Measurements from ENCODE around the gene SNUPN. TPM values are rescaled to one million over a fixed set of nuclear protein-coding genes. Genes with fewer than 3 reads are reported as not detected.
A peak's percentile ranks its signal among the peaks of the same experiment; 100 is the strongest.

Gene SNUPN
- total RNA-seq = 10 to 100 TPM; 13.7 to 17.3 TPM

DNA sequence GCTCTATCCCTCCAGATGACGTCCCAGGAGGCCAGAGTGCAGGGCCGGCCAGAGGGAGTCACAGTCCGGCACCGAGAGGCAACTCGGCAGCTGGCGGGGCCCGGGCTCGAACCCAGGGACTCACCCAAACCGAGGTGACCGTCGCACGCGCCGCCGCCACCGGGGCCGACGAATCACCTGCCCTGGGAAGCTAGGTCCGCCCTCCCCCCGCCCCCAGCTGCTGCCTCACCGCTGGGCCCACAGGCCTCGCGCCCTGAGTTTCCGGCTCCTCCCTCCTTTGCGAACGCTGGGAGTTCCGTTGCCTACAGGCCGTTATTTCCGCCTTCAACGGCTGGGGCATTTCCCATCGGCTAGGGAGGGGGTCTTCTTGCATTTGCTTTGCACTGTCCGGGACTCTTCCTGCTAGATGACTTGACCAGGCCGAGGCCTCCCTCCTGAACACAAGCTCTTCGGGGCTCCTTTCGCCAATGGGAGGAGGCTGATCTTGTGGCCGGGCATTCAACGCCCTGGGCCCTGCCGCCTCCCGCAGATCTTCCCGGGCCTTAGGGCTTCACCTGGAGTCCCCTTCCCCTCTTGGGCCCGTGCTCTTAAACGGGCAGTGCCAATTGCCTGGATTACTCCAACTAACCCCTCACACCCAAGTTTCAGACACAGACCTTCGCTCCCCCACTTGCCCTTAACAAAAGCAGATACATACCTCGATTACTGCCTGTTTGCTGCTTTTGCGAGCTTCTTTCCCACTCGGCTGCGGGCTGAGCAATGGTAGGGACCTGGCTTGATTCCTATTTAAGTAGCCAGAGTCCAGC is at the start of gene SNUPN:
TSS of gene SNUPN (minus strand) at position 184 of the 806 bp plus-strand sequence. CDS start 4,674 bp downstream, outside the sequence.
- peak; percentile 94 for DNase-seq (ENCODE audit: low spot score)
- TF ChIP-seq, protein P1, sequence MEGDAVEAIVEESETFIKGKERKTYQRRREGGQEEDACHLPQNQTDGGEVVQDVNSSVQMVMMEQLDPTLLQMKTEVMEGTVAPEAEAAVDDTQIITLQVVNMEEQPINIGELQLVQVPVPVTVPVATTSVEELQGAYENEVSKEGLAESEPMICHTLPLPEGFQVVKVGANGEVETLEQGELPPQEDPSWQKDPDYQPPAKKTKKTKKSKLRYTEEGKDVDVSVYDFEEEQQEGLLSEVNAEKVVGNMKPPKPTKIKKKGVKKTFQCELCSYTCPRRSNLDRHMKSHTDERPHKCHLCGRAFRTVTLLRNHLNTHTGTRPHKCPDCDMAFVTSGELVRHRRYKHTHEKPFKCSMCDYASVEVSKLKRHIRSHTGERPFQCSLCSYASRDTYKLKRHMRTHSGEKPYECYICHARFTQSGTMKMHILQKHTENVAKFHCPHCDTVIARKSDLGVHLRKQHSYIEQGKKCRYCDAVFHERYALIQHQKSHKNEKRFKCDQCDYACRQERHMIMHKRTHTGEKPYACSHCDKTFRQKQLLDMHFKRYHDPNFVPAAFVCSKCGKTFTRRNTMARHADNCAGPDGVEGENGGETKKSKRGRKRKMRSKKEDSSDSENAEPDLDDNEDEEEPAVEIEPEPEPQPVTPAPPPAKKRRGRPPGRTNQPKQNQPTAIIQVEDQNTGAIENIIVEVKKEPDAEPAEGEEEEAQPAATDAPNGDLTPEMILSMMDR (IDR thresholded peaks at IDR 0.05) = no peak
- Histone ChIP-seq H3K27ac (peak within 1 kb of the TSS; percentile 96), H3K4me1 (peaks cover 0 to 7% of the 10 kb centered on the region in 2 donors), H3K4me3 (peak within 1 kb of the TSS; percentile 83), H3K27me3 (no peaks in the 10 kb centered on the region), H3K36me3 (no peaks in the 10 kb centered on the region), H3K9me3 (no peaks in the 10 kb centered on the region)

DNA sequence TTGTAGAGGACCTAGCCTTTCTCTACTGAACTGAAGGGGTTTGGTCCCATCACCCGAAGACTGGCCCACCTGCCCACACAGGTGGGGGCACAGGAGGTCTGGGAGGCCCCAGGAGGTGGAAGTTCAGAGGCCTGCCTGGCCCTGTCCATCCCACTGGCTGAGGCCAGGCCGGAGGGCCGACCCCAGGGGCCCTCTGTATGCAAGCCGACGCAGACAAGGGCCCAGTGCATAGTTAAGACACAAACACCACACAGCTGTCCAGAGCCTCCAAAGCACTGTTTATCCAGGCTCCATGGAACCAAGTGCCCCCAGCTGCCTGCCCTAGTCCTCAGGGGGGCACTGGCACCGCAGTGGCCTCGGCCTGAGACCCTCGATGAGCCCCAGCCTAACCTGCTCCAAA is 48.8 kb upstream of the SNUPN start:
- Histone ChIP-seq H3K4me1 (peaks cover 0 to 58% of the 10 kb centered on the region in 2 donors), H3K27me3 (no peaks in the 10 kb centered on the region), H3K4me3 (no peak overlapping the region), H3K9me3 (no peaks in the 10 kb centered on the region), H3K27ac (peak overlapping the region; percentile 79 to 81), H3K36me3 (no peaks in the 10 kb centered on the region)
- TF ChIP-seq, protein P1 (IDR thresholded peaks at IDR 0.05) = no peak
- no peak for DNase-seq (ENCODE audit: low spot score)

DNA sequence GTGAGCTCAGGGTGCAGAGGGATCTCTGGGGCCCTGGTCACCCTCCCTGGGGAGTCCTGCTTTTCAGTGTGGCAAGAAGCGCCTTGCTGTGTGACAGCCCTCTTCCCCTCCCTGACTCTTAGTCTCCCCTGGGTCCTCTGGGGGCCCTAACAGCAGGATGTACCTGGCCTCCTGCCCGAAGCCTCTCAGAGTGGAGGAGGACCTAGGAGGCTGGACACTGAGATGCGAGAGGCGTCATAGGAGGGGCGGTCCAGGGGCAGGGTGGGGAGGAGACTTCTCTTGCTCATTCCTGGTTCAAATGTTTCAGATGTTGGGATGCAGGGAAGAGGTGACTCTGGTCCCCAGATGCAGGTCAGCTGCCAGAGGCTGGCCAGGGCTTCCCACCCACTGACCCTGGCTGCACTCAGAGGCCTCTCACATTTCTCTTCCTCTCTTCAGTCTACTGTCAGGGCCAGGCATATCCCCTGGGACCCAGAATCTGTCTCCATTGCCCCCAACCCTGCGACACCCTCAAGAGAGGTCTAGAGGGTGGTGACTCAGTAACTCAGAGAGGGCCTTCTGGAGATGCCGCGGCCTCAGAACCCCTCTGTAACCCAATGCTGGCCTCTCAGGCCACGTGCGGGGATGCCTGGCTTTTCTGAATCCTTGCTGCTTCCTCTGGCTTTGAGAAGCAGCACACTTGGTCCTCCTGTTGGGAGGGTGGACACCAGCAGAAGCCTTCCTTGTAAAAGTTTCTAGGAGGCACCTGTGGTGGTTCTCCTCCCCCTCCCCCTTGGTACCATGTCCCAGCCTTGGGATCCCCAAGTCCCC is 48.1 kb upstream of the SNUPN start:
- no peaks in the 10 kb centered on the region for H3K9me3 ChIP-seq
- H3K4me1 ChIP-seq = peaks cover 0 to 58% of the 10 kb centered on the region in 2 donors
- H3K27ac ChIP-seq = peak overlapping the region; percentile 79 to 81
- H3K4me3 ChIP-seq = no peak overlapping the region
- peak; percentile 89 for DNase-seq (ENCODE audit: low spot score)
- TF ChIP-seq, protein P1 (IDR thresholded peaks at IDR 0.05) = no peak
- no peaks in the 10 kb centered on the region for H3K36me3 ChIP-seq
- no peaks in the 10 kb centered on the region for H3K27me3 ChIP-seq

DNA sequence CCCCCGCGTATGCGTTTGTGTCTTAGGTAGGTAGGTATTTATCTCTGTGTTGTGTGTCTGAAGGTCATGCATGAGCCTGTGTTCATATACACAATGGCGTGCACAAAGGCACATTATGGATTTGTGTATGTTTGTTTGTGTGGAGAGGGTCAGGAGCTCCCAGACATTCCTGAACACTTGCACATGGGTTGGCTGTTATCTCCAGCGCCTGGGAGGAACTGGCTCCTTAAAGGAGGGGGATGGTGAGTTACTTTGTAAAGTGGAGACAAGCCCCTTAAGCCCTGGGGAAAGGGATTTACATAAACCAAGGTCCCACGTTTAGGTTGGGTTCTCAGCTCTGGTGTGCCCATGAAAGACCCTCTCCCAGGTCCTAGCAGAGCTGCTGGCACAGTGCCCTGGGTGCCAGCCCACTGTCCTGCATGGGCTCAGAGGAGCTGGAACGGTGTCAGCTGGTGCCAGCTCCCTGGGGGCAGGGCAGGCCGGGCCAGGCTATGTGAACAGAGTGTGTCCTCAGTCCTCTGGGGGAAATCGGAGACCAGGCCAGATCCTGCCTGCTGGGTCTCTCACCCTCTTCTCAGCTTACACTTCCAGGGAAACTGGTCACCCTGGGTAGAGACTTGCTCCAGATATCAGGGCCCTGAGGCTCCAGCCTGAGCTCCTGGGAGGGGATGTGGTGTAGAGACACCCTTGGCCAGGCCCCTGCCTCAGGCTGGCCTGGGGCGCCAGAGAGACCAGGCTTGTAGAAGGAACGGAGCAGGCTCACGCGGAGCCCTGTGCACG is 47.3 kb upstream of the SNUPN start:
- DNase-seq (ENCODE audit: low spot score) = no peak
- H3K27ac ChIP-seq = peak overlapping the region; percentile 79 to 81
- TF ChIP-seq, protein P1 (IDR thresholded peaks at IDR 0.05) = no peak
- no peaks in the 10 kb centered on the region for H3K36me3 ChIP-seq
- H3K4me3 ChIP-seq = no peak overlapping the region
- no peaks in the 10 kb centered on the region for H3K9me3 ChIP-seq
- H3K27me3 ChIP-seq = no peaks in the 10 kb centered on the region
- H3K4me1 ChIP-seq = peaks cover 0 to 59% of the 10 kb centered on the region in 2 donors

DNA sequence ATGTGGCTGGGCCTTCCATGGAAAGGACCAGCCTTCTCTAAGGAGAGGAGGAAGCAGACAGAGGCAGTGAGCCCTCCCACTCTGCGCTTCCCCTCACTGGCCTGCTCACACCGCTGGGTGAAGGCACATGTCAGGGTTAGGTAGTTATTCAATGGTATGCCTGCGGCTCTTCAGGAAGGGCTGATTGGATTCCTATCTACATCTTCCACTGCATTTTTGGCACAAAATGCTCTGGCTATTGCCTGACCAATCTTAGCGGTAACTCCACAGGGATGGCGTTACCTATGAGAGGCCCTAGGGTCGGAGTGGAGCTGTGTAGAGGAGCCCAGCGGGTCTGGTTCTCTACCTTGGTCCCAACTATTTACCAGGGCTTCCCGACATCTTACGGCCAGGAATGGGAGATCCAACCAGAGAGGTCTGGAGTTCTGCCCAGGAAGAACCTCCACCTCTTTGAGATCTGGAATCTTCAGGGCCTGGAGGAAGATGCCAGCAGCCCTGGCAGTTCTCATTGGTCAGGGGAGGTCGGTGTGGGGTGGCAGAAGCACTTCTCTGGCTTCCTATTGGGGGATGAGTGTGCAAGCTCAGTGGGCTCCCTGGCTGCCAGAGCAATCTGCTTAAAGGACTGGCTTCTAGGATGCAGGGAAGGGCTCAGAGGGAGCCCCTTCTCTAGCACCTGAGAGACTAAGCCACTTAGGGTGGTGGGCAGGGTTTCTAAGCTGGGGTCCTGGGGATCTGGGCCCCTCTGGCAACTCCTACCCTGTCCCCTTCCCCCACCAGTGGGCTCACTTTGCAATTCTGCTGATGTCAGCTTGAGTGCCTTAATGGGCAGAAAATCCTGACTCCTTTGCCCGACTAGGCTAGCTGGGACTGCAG is 46.4 kb upstream of the SNUPN start:
- Histone ChIP-seq H3K36me3 (no peaks in the 10 kb centered on the region), H3K4me3 (no peak overlapping the region), H3K4me1 (peaks cover 0 to 68% of the 10 kb centered on the region in 2 donors), H3K27me3 (no peaks in the 10 kb centered on the region), H3K9me3 (no peaks in the 10 kb centered on the region), H3K27ac (peak overlapping the region; percentile 79 to 81)
- no peak for DNase-seq (ENCODE audit: low spot score)
- TF ChIP-seq, protein P1 (IDR thresholded peaks at IDR 0.05) = no peak
